Dendritic cell treated with granulocyte-macrophage colony-stimulating factor and Interleukin-4, amounts not matched to agents 40 ng/mL and 50 ng/mL, for 4 days (primary cell): Measurements from ENCODE around the gene CSF2.

Source experiments
- H3K27ac Mint-ChIP-seq: one replicate; pipeline ENCODE4 v1.8.0; 2022; ENCODE audit warnings: mild to moderate bottlenecking, mixed read lengths
- H3K27me3 Mint-ChIP-seq: one replicate; pipeline ENCODE4 v1.8.0; 2022; ENCODE audit warnings: mild to moderate bottlenecking, mixed read lengths
- H3K36me3 Mint-ChIP-seq: one replicate; pipeline ENCODE4 v1.8.0; 2022; ENCODE audit warnings: low read depth, mixed read lengths
- H3K4me1 Mint-ChIP-seq: one replicate; pipeline ENCODE4 v1.8.0; 2022; ENCODE audit warnings: low read depth, mixed read lengths
- H3K4me3 Mint-ChIP-seq: one replicate; pipeline ENCODE4 v1.8.0; 2022; ENCODE audit warnings: mild to moderate bottlenecking, moderate library complexity, mixed read lengths
- H3K9me3 Mint-ChIP-seq: one replicate; pipeline ENCODE4 v1.8.0; 2022; ENCODE audit warnings: mixed read lengths
- intact Hi-C: fragments of 100-400 bp; cut with micrococcal nuclease; formaldehyde crosslinking; loops from one replicate; pipeline ENCODE4 v1.15.0; 2022

CSF2 gene

GRCh38 chr5:132049559-132049958 is 24.0 kb upstream of the CSF2 start:
- intact Hi-C loops: no loop called here
- Mint-ChIP-seq H3K36me3 (no peaks in the 10 kb centered on the region), H3K9me3 (no peaks in the 10 kb centered on the region), H3K27ac (no peak overlapping the region), H3K4me3 (no peak overlapping the region), H3K27me3 (peaks cover 68% of the 10 kb centered on the region), H3K4me1 (peaks cover 13% of the 10 kb centered on the region)

DNA sequence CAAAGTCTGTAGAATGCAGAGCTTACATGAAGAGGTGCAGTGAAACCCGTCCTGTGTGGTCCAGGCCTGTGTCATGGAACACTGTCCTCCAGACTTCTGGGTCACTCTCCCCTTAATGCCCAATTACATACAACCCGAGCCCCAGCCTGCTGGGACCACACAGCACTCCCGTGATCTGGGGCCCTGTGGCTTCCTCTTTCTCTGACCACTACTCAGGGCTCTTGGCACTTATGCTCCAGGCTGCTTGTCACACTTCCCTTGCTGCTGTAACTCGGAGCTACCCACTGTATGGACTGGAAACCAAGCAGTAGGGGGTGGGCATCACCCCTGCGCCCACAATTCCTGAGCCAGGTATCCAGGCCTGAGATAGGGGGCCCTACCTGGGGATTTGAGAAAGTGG is 23.5 kb upstream of the CSF2 start:
- H3K27ac Mint-ChIP-seq: no peak overlapping the region

GRCh38 chr5:132050661-132051552 is 22.7 kb upstream of the CSF2 start:
- Mint-ChIP-seq H3K36me3 (no peaks in the 10 kb centered on the region), H3K27me3 (peaks cover 61% of the 10 kb centered on the region), H3K4me3 (no peak overlapping the region), H3K4me1 (peaks cover 12% of the 10 kb centered on the region), H3K9me3 (no peaks in the 10 kb centered on the region), H3K27ac (no peak overlapping the region)
- intact Hi-C loops: no loop called here

More for the DNA sequence above, 23.5 kb upstream of the CSF2 start:
- intact Hi-C loops: no loop called here
- Mint-ChIP-seq H3K4me1 (peaks cover 12% of the 10 kb centered on the region), H3K27me3 (peaks cover 66% of the 10 kb centered on the region), H3K9me3 (no peaks in the 10 kb centered on the region), H3K36me3 (no peaks in the 10 kb centered on the region), H3K4me3 (no peak overlapping the region)

GRCh38 chr5:132052520-132052919 is 21.1 kb upstream of the CSF2 start:
- H3K4me3 Mint-ChIP-seq: no peak overlapping the region
- H3K4me1 Mint-ChIP-seq: peaks cover 12% of the 10 kb centered on the region
- H3K36me3 Mint-ChIP-seq: no peaks in the 10 kb centered on the region
- intact Hi-C loops: no loop called here
- peaks cover 59% of the 10 kb centered on the region for H3K27me3 Mint-ChIP-seq
- no peak overlapping the region for H3K27ac Mint-ChIP-seq
- H3K9me3 Mint-ChIP-seq: no peaks in the 10 kb centered on the region

DNA sequence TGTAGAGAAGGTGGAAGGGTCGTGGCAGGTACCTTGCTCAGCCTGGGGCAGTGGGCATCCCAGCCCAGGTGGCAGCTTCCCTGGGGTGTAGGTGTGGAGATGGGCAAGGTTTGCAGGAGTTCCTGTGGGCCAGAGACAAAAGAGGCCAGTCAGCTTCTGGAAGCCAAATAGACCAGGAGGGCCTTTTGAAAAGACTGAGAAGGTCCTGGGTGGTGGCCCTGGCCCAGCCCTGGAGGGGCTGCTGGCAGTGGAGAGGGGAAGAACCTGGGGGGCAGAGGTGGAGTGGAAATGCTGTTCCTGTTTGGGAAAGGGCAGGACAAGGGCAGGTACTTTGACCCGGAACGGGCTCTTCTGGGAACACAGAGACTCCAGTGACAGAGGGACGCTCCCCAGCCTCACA is 20.1 kb upstream of the CSF2 start:
- no peak overlapping the region for H3K4me3 Mint-ChIP-seq
- intact Hi-C loops: no loop called here
- H3K36me3 Mint-ChIP-seq: no peaks in the 10 kb centered on the region
- H3K27ac Mint-ChIP-seq: no peak overlapping the region
- H3K4me1 Mint-ChIP-seq: peaks cover 12% of the 10 kb centered on the region
- no peaks in the 10 kb centered on the region for H3K9me3 Mint-ChIP-seq
- H3K27me3 Mint-ChIP-seq: peaks cover 57% of the 10 kb centered on the region

GRCh38 chr5:132054031-132054696 is 19.4 kb upstream of the CSF2 start:
- Mint-ChIP-seq H3K27ac (no peak overlapping the region), H3K4me1 (peaks cover 12% of the 10 kb centered on the region), H3K27me3 (peaks cover 53% of the 10 kb centered on the region), H3K4me3 (no peak overlapping the region), H3K36me3 (no peaks in the 10 kb centered on the region), H3K9me3 (no peaks in the 10 kb centered on the region)
- intact Hi-C loops: no loop called here

- Mint-ChIP-seq H3K4me3 (no peak overlapping the region), H3K27me3 (peaks cover 49% of the 10 kb centered on the region), H3K4me1 (peaks cover 10% of the 10 kb centered on the region), H3K27ac (no peak overlapping the region), H3K36me3 (no peaks in the 10 kb centered on the region), H3K9me3 (no peaks in the 10 kb centered on the region)
- intact Hi-C loops: no loop called here
These were observed 18.7 kb upstream of the CSF2 start for GRCh38 chr5:132054697-132055440.

- Mint-ChIP-seq H3K4me1 (peaks cover 4% of the 10 kb centered on the region), H3K36me3 (no peaks in the 10 kb centered on the region), H3K27ac (no peak overlapping the region), H3K4me3 (no peak overlapping the region), H3K27me3 (peaks cover 46% of the 10 kb centered on the region), H3K9me3 (no peaks in the 10 kb centered on the region)
- intact Hi-C loops: no loop called here
These were observed 18.2 kb upstream of the CSF2 start for GRCh38 chr5:132055441-132055807.

DNA sequence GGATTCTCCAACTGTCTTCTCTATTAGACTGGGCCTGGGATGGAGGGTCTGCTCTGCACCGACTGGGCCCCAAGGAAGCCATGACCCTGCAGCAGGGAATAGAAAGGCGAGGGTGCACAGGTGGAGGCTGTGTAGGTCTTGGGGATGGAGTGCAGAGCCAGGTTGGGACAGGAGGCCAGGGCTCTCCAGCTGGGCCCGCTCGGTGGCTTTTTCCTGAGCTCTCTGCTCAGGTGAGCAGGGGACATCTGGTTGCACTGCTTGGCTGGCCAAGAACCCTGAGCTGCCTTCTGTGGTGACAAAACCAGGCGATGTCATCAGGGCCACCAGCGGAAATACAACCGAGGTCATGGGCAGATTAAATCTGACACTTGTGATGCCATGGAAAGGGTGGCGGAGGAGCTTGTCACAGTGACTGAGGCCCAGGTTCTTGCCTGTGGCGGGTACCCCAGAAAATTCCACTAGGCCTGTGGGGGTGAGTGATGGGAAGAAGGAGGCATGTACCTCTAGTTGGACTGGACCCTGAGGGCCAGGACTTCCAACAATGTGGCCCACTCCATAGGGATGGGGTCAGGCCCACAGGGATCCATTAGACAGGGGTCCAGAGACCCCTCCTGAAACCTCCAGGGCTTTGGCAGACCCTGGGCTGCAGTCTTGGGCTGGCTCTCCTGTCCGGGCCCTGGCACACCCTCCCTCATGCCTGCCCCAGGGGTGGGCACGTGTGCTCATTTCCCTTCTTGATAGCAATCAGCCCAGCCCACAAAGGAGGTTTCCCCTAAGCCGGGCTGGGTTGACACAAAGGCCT is 17.6 kb upstream of the CSF2 start:
- Mint-ChIP-seq H3K9me3 (no peaks in the 10 kb centered on the region), H3K27me3 (peaks cover 44% of the 10 kb centered on the region), H3K27ac (no peak overlapping the region), H3K36me3 (no peaks in the 10 kb centered on the region), H3K4me3 (no peak overlapping the region), H3K4me1 (no peaks in the 10 kb centered on the region)
- intact Hi-C loops: no loop called here

DNA sequence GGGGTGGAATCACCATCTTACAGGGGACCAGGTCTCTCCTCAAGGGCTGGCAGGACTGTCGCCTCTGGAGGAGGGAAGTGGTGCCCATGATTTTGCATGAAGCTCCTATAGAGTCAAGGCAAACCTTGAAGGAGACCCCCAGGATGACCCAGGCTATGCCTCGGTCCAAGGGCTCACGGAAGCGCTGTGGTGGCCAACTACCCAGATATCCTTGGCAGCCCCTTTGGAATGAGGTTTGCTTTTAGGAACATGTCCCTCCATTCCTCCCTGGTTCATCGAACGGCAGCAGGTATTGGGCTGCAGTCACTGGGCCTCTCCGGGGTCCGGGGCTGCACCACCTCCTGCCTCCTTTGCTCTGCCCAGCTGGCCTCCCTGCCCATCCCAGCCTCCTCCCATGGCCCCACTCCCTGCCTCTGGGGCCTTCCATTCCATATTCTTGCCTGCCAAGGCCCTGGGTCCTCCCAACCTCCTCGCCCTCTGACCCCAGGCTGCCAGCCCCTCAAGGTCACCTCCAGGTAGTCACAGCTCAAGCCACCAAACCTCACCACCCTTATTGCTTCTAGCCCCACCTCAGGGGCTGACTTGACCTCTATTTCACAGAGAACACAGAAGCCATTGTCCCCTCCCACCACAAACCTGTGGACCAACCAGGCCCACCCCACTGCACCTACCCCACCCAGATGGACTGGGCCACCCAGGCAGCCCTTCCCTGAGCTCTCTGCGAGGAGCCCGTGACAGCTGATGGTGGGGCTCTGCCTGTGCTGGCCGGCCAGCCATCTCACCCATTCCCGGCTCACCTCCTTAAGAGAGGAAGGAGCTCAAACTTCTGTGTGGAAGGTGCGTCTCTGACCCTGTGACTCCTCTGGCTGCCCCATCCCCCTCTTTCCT is 16.7 kb upstream of the CSF2 start:
- H3K4me3 Mint-ChIP-seq: no peak overlapping the region
- intact Hi-C loops: no loop called here
- H3K27me3 Mint-ChIP-seq: peaks cover 39% of the 10 kb centered on the region
- H3K4me1 Mint-ChIP-seq: no peaks in the 10 kb centered on the region
- H3K36me3 Mint-ChIP-seq: no peaks in the 10 kb centered on the region
- H3K27ac Mint-ChIP-seq: no peak overlapping the region
- H3K9me3 Mint-ChIP-seq: no peaks in the 10 kb centered on the region

GRCh38 chr5:132057498-132058255 is 15.9 kb upstream of the CSF2 start:
- Mint-ChIP-seq H3K27ac (no peak overlapping the region), H3K4me1 (no peaks in the 10 kb centered on the region), H3K27me3 (peaks cover 31% of the 10 kb centered on the region), H3K36me3 (no peaks in the 10 kb centered on the region), H3K4me3 (no peak overlapping the region), H3K9me3 (no peaks in the 10 kb centered on the region)
- intact Hi-C loops: no loop called here

GRCh38 chr5:132058646-132059042 is 14.9 kb upstream of the CSF2 start:
- no peaks in the 10 kb centered on the region for H3K4me1 Mint-ChIP-seq
- no peak overlapping the region for H3K27ac Mint-ChIP-seq
- intact Hi-C loops: no loop called here
- H3K4me3 Mint-ChIP-seq: no peak overlapping the region
- H3K9me3 Mint-ChIP-seq: no peaks in the 10 kb centered on the region
- H3K36me3 Mint-ChIP-seq: no peaks in the 10 kb centered on the region
- H3K27me3 Mint-ChIP-seq: peaks cover 26% of the 10 kb centered on the region
